Stimulated activated CD8-positive, alpha-beta memory T cell treated with anti-CD3 and anti-CD28 coated beads, Interleukin-2, amount 100 ng/mL, for 48 hours (primary cell): Measurements from ENCODE around the gene TRAP1.
A peak's percentile ranks its signal among the peaks of the same experiment; 100 is the strongest.
"Not testable (repeated sequence)": the region's sequence is repeated elsewhere in the genome, so short reads cannot be mapped to it uniquely, and the experiment has no call there.

Experiments
- DNase-seq, 2 donors: peaks; one replicate each; pipeline ENCODE4 v3.0.0-alpha.2; 2020; ENCODE audit warnings: low read depth in 2 of 2

The TRAP1 gene

GRCh38 chr16:3736116-3736515, 18.8 kb upstream of the TRAP1 start:
- DNase-seq, result no peak

DNA sequence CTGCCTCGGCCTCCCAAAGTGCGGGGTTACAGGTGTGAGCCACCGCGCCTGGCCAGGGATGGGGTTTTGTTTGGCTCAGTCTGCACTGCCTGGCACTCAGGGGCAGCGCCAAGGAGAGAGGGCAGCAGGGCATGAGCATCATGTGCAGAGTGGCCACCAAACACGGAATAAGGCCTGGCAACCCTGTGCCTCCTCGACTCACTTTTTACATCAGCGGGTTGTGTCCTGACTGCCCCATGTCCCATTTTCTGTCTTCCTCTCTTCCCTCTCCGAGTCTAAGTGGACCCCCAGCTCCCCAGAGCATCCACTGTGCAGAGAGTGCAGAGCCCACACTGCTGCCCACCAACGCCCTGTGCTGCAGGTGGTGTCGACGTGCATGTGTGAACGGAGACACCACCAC, 18.2 kb upstream of the TRAP1 start:
- DNase-seq, result no peak

- no peak for DNase-seq
Observed at GRCh38 chr16:3734758-3735221, 17.5 kb upstream of the TRAP1 start.

GRCh38 chr16:3734084-3734757, 16.9 kb upstream of the TRAP1 start:
- no peak for DNase-seq

GRCh38 chr16:3732171-3732570, 14.8 kb upstream of the TRAP1 start:
- no peak for DNase-seq

DNA sequence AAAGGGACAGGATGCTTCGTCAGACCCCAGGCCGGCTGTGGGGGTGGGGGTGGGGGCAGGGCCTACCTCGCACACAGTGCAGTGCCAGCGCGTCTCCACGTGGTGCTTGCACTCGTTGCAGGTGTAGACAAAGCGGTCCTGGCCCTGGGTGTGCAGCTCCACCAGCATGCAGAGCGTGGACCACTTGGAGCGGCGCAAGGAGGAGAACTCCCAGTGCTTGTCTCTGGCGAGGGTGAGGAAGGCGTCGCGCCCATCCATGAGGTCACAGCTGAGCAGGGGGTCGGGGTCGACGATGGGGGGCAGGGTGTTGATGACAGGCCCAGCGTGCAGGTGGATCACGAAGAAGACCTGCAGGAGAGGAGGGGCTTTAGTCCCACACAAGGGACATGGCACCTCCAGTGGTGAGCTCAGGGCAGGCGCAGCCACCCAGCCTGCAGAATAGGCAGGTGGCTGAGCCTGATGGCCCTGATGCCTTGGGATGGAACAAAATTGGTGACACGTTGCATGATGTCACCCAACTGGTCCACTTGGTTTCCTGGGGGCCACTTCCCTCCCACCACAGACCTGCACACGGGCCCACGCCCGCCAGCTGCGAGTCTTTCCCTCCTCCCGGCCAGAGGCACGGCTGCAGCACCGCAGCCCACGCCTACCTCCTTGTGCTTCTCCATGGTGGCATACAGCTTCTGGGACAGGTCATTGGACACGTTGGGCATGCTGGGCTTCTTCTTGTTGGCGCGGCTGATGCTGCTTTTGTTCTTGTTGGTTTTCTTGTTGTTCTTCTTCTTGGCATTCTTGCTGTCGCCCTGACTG, 14.0 kb upstream of the TRAP1 start:
- DNase-seq, result no peak

DNA sequence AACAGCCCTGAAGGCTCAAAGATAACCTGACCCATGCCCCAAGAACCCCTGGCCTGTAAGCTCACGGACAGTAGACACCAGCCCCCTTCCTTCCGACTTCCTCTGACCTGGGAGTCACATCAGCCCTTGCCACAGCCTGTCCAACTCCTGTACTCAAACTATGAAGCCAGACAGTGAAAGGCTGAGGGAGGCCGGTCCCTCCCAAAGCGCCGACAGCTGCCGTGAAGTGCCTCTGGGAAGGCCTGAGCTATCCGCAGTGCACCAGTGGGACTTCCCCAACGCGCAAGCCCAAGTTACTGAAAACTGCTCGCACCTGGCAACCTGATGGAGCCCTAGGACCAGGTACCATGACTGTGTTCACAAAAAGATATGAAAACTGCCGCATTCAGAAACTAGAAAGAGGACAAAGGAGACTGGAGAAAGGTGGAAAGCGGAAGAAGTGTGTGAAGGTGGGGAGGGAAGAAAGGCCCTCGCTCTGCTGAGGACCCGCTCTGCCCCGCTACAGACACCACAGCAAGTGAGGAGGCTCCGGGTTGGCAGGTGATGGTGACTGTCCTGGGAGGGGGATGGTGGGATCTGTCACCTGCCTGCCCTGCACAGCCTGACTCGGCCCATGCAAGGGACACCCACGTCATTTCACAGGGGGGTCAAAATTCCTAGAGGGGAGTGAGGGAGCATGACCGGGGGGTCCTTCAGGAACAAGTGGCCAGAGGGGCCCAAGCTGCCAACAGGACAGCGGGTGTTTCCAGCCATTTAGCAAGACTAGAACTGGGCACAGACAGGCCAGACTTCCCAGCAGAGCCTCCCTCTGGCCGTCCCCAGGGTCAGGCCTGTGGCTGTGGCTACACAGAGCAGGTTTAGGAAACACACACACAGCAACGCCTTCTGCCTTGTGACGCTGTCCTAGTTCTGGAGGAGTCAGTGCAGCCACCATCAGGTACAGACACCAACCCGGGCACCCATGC, 13.1 kb upstream of the TRAP1 start:
- no peak for DNase-seq

DNA sequence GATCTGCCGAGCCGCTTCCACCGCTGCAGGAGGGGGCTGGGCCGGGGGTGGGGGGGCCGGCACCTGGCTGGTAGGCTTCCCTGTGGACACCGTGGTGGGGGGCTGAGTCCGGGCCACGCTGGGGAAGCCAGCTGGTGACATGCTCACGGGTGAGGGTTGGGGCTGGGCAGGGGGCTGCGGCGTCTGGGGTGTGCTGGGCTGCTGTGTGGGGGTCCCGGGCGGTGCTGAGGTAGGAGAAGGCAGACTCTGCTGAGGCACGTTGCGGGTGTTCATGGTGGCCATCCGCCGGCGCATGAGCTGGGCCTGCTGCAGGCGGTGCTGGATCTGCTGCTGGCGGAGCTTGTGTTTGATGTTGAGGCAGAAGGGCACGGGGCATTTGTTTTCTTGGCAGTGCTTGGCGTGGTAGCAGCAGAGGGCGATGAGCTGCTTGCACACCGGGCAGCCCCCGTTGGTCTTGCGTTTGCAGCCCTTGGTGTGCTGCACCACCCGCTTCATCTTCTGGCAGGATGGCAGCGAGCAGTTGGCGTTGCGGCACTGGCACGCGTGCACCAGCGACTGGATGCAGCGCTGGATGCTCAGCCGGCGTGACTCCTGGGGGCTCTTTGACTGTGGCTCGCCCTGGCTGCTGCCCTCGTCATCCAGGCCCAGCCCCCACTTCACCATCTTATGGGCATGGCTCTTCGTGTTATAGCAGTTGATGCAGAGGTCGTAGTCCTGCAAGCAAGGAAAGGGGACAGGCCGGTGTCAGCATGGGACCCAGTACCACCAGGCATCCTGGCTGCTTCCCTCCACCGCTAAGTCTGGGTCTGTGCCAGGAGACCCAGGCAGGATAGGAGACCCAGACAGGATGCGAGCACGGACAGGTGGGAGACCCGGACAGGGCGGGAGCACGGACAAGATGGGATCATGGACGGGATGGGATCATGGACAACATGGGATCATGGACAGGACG, 12.1 kb upstream of the TRAP1 start:
- DNase-seq, result no peak

- DNase-seq, result no peak
Observed at GRCh38 chr16:3728424-3729160, 11.3 kb upstream of the TRAP1 start.

DNA sequence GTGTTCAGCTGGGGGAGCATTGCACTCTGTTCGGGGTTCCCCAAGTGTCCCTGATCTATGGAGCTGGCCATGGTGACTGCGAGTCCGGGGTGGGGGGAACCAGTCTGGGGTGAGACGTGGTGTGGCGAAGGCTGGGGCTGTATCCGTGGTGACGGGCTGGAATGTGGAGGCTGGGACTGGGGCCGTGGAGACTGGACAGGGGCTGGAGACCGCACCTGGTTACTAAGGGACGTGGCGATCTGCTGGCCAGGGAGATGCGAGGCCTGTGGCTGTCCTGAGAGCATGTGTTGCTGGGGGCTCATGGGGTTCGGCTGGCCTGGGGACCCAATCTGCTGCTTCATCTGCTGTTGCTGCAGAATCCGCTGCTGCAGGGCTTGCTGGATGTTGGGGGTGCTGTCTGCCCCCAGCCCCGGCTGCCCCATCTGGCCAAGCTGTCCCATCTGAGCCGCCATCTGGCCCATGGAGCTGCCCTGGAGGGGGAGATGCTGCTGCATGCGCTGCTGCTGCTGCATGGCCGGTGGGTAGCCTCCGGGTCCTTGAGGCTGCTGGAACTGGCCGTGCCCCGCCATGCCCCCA, 10.6 kb upstream of the TRAP1 start:
- DNase-seq, result no peak

DNA sequence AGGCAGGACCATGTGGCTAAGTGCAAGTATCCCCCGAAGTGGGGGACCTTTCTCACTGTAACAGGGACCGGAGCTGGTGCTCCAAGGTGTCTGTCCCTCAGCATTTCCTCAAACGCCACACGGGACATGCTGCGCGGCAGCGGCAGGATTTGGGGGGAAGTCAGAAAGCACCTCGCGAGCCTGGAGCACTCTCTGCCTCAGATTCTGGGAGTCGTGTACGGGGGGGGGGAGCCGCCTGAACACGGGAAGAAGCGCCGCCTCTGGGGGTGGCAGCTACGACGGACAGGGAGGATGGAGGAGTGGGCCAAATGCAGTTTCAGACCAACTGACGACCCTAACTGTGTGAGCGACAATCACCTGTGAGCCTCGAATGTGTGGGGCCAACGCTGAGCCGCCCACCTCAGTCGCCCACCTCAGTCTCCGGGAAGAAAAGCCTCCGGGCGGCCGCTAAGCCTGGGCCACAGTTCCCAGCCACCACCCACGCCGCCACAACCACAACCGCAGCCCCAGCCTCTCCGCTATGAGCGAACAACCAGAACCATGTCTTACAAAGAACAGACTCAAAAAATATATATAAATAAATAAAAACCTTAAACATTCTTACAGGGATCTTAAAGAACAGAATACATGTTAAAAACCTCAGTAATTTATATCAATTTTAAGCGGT, 8.8 kb upstream of the TRAP1 start:
- peak in 1 of 2 donors; percentile 4 for DNase-seq

DNA sequence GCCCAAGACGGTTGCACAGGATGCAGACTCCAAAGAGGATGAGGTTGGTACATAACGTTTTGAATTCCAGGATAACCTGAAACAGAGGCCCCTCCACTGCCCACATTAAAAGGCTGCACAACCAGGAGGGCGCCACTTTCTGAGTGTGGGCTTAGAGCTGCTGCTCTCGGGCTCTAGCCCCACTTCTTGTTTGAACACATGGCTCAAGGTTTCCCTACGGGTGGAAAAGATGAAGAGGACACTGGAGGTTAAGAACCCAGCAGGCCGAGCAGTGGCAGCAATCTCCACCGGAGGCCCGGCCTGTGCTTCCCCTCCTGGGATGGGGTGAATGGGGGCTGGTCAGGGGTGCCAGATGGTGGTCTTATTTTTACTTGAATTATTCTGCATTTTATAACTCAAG, 8.0 kb upstream of the TRAP1 start:
- no peak for DNase-seq

GRCh38 chr16:3722508-3722907, 5.2 kb upstream of the TRAP1 start:
- DNase-seq, result no peak

DNA sequence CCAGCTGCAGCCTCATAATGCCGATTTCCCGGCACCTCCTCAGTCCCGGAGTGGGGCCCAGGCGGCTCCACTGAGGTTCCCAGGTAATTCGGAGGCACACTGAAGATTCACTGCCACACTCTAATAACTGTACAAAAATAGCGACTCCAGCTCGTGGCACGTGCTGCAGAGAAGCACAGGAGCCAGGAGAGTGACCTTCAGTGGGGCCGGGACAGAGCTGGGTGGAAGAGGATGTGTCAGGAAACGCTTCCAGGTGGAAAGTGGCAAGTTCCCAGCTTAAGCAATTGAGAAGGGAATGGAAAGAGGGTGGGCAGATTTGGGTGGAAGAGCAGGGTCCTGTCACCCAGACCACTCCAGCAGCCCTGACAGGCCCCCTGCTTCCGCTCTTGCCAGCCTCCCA, 3.1 kb upstream of the TRAP1 start:
- DNase-seq, result no peak

DNA sequence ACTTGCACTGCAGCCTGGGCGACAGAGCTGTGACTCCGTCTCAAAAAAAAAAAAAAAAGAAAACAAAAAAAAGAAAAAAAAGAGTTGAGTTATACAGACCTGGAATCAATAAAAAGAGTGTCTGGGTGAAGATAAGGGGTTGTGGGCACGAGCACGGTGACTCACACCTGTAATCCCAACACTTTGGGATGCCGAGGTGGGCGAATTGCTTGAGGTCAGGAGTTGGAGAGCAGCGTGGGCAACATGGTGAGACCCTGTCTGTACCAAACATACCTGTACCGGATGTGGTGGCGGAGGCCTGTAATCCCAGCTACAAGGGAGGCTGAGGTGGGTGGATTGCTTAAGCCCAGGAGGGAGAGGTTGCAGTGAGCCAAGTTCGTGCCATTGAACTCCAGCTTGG, 1.3 kb upstream of the TRAP1 start:
- no peak for DNase-seq

- no peak for DNase-seq
Observed at GRCh38 chr16:3718019-3718391, 681 bp upstream of the TRAP1 start.

DNA sequence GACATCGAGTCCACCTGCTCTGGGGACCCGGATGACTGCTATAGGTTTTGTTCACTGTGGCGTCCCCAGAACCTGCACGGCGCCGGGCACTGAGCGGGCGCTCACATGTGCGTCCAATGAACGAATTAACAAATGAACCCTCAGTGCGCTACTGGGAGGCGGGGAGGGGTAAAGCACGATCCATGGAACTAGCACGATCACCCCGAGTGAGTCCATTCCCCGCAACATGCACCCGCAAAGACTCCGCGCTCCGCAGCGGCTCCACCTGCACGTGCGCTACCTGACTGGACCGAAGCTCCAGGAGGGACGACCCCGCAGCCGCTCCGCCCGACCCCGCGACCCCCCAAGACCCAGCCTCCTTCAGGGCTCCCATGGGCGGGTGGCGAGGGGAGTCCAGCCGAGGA, 491 bp downstream of the TRAP1 start:
- DNase-seq, result peak; percentile 19 to 21

- DNase-seq, result no peak
Observed at GRCh38 chr16:3715430-3715829, 1.9 kb downstream of the TRAP1 start.

GRCh38 chr16:3714378-3714777, 2.9 kb downstream of the TRAP1 start:
- DNase-seq, result not testable (repeated sequence)
